ENCODE data around the gene KLHL29. TPM values are rescaled to one million over a fixed set of nuclear protein-coding genes. Genes with fewer than 3 reads are reported as not detected.
A peak's percentile ranks its signal among the peaks of the same experiment; 100 is the strongest.

Gene KLHL29
- total RNA-seq, 2 donors from 2014 or later, result 2.9 to 4.6 TPM

DNA sequence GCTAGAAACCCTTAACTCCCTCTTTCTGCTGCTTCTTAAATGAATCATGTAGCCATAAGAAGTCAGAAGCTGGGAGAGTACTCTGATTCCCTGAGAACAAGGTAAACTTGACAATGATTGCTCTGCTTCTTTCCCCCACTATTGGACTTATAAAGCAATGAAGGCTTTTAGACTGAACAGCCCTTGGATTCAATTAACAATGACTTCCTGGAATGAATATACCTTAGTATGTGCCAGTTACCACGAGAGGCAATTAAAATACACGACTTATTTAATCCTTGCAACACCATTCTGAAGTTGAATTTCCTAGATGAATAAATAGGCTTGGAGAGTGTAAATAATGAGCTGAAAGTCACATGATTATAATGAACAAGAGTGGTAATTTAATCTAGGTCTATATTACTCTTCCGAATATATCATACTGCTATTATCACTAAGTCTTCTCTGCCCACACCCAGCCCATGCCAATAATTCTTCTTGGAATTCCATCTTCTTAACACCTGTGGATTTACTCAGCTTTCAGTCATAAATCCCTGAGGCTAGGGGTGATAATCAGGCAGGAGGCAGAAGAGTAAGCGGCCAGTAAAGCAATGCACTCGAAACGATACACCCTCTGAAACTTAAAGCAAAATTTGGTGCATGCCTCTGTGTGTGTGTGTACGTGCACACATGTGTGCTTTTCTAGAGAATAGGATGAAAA is 371.8 kb downstream of the KLHL29 start:
- DNase-seq (no peak), ATAC-seq (peak; percentile 29)
- intact Hi-C loops (cut with DNase I, micrococcal nuclease), result no loop called here

DNA sequence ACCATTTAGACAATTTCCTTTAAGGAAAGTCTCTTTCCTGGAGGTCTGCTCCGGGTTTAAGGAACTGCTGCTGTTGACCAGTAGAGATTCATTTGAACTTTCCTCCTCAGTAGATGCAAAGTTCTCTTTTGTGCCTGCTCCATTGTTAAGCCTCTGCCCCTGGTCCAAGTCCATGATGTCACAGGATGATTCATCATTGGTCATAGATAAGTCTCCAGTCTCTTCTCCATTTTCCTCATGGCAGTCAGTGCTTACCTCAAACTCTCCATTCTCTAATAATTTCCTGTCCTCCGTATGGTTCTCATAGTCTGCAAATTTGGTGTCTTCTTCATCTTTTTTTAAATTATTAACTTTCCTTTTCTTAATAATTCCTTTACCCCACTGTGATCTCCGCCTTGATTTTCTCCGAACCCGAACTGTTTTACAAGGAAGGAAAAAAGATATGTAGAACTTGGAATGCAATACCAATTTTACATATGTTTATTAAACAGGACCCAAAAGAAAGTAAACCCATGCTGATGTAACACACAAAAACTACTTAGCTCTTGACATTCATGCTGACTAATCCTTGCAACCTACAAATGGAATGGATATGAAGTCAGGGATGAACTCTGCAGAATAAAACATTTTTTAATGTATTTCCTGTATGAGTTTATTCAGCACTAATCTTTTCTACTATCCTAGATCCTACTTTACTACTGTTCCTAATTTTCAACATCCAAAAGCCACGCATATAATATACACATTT is 372.9 kb downstream of the KLHL29 start:
- intact Hi-C loops (cut with DNase I, micrococcal nuclease), result no loop called here
- ATAC-seq (peak; percentile 83), DNase-seq (no peak)

Measured in left colon (tissue), 2 donors.